Neural crest cell (in vitro differentiated cells): Measurements from ENCODE around the gene ELOVL2. TPM values are rescaled to one million over a fixed set of nuclear protein-coding genes. Genes with fewer than 3 reads are reported as not detected.

Source experiments
- DNase-seq: peaks from one replicate; pipeline ENCODE4 v3.0.0; 2021; ENCODE audit warnings: low read depth, mixed read lengths, low spot score
- H3K27ac Mint-ChIP-seq: one replicate; pipeline ENCODE4 v1.8.0; 2021; ENCODE audit warnings: mild to moderate bottlenecking, mixed read lengths; ENCODE audit not compliant: unreplicated experiment
- H3K27me3 Mint-ChIP-seq: 2 replicates; pipeline ENCODE4 v1.8.0; 2021; ENCODE audit warnings: low read depth, mild to moderate bottlenecking, mixed read lengths
- H3K36me3 Mint-ChIP-seq: 2 replicates; pipeline ENCODE4 v1.8.0; 2021; ENCODE audit warnings: low read depth, mild to moderate bottlenecking, mixed read lengths
- H3K4me1 Mint-ChIP-seq: 2 replicates; pipeline ENCODE4 v1.8.0; 2021; ENCODE audit warnings: mixed read lengths
- H3K4me3 Mint-ChIP-seq: one replicate; pipeline ENCODE4 v1.8.0; 2021; ENCODE audit warnings: mild to moderate bottlenecking, mixed read lengths
- H3K9me3 Mint-ChIP-seq: 2 replicates; pipeline ENCODE4 v1.8.0; 2021; ENCODE audit warnings: mixed read lengths
- total RNA-seq: library from RNA; stranded (reverse); gene quantifications from 2 replicates; pipeline ENCODE4 v1.2.1, GENCODE V29; 2021
- TF ChIP-seq, protein P1 (sequence below): fragments of 200-600 bp; sonication (generic); conservative IDR thresholded peaks from 2 replicates; pipeline ENCODE4 v1.5.0; 2021; ENCODE audit warnings: antibody characterized with exemption, mild to moderate bottlenecking

Gene ELOVL2
- total RNA-seq, 1 donor from 2014 or later, result 12.8 TPM

DNA sequence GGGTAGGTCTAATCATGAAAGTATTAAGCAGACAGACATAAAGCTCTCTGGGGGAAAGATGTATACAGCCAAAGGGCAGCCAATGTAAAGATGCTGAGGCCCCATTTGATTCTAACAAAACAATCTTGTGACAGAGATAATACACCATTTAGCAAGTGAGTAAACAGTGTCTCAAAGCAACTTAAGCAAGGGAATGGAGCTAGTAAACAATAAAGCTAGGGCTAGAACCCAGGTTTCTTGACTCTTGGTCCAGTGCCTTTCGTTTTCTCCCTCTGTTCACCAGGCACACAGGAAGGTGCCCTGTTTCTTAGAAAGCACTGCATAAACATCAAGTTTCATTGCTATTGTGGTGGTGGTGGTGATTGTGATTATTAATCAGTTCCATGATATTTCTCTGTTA, 5.1 kb downstream of the ELOVL2 start:
- peaks cover 36% of the 10 kb centered on the region for H3K4me1 Mint-ChIP-seq
- no peaks in the 10 kb centered on the region for H3K9me3 Mint-ChIP-seq

GRCh38 chr6:11036977-11037430, 7.1 kb downstream of the ELOVL2 start:
- TF ChIP-seq, protein P1, sequence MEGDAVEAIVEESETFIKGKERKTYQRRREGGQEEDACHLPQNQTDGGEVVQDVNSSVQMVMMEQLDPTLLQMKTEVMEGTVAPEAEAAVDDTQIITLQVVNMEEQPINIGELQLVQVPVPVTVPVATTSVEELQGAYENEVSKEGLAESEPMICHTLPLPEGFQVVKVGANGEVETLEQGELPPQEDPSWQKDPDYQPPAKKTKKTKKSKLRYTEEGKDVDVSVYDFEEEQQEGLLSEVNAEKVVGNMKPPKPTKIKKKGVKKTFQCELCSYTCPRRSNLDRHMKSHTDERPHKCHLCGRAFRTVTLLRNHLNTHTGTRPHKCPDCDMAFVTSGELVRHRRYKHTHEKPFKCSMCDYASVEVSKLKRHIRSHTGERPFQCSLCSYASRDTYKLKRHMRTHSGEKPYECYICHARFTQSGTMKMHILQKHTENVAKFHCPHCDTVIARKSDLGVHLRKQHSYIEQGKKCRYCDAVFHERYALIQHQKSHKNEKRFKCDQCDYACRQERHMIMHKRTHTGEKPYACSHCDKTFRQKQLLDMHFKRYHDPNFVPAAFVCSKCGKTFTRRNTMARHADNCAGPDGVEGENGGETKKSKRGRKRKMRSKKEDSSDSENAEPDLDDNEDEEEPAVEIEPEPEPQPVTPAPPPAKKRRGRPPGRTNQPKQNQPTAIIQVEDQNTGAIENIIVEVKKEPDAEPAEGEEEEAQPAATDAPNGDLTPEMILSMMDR, result no peak
- no peaks in the 10 kb centered on the region for H3K36me3 Mint-ChIP-seq
- H3K9me3 Mint-ChIP-seq, result no peaks in the 10 kb centered on the region
- no peak for DNase-seq
- no peak overlapping the region for H3K4me3 Mint-ChIP-seq
- peaks cover 29% of the 10 kb centered on the region for H3K27me3 Mint-ChIP-seq
- no peak overlapping the region for H3K27ac Mint-ChIP-seq
- H3K4me1 Mint-ChIP-seq, result peaks cover 27% of the 10 kb centered on the region

More for the DNA sequence above, 5.1 kb downstream of the ELOVL2 start:
- no peaks in the 10 kb centered on the region for H3K36me3 Mint-ChIP-seq
- no peak overlapping the region for H3K27ac Mint-ChIP-seq
- DNase-seq, result no peak
- TF ChIP-seq, protein P1, result no peak
- H3K27me3 Mint-ChIP-seq, result peaks cover 45% of the 10 kb centered on the region
- no peak overlapping the region for H3K4me3 Mint-ChIP-seq

GRCh38 chr6:11036351-11036740, 7.8 kb downstream of the ELOVL2 start:
- Mint-ChIP-seq H3K36me3 (no peaks in the 10 kb centered on the region), H3K27me3 (peaks cover 24% of the 10 kb centered on the region), H3K4me1 (peaks cover 27% of the 10 kb centered on the region), H3K4me3 (no peak overlapping the region), H3K9me3 (no peaks in the 10 kb centered on the region), H3K27ac (no peak overlapping the region)
- DNase-seq, result no peak
- TF ChIP-seq, protein P1, result no peak

DNA sequence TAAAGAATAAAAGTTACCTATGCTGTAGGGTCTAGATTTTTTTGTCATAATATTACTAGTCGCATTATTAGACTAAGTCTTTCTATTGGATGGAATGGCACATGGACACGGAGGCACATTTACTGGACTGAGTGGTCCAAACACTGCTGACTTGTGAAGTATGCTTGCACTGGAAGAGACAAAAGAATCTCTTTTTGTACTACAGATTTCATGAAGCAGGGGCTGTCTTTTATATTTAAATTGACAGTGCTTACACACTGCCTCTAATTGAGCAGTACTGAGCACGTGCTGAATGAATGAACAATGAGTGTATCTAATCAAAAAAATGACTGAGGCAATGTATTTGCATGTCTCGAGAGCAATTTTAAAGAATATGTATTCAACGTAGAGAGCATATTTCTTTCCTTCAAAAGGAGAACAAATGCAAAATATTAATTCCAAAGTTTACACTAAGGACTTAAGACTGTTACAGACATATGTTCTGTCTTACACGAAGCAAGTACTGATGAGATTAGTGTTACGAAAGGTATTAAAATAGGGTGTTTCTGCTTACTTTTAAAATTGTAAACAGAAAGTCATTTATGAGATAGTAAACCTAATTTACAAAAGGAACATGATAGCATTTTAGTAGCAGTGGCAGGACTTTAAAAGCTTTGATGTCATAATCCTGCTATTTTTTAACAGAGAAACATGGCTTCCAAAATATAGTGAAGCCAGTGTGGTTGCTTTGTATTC, 8.3 kb downstream of the ELOVL2 start:
- Mint-ChIP-seq H3K36me3 (no peaks in the 10 kb centered on the region), H3K27me3 (peaks cover 18% of the 10 kb centered on the region), H3K9me3 (no peaks in the 10 kb centered on the region), H3K4me3 (no peak overlapping the region), H3K27ac (no peak overlapping the region), H3K4me1 (peaks cover 27% of the 10 kb centered on the region)
- TF ChIP-seq, protein P1, result no peak
- no peak for DNase-seq

- H3K4me3 Mint-ChIP-seq, result no peak overlapping the region
- TF ChIP-seq, protein P1, result no peak
- H3K27me3 Mint-ChIP-seq, result peaks cover 3% of the 10 kb centered on the region
- H3K9me3 Mint-ChIP-seq, result no peaks in the 10 kb centered on the region
- no peaks in the 10 kb centered on the region for H3K36me3 Mint-ChIP-seq
- peaks cover 25% of the 10 kb centered on the region for H3K4me1 Mint-ChIP-seq
- DNase-seq, result no peak
- H3K27ac Mint-ChIP-seq, result no peak overlapping the region
Observed at GRCh38 chr6:11033825-11034224, 10.3 kb downstream of the ELOVL2 start.
